ENCODE results near the gene STXBP5.

The STXBP5 gene

GRCh38 chr6:147204060-147204785 lies at the start of gene STXBP5:
Gene STXBP5 (plus strand): TSS chr6:147204417. CDS start chr6:147204533, 116 bp downstream.
- H3K27ac ChIP-seq (ENCODE audit: low read depth, low read length), result no peak within 1 kb of the TSS
- H3K36me3 ChIP-seq (ENCODE audit: control insufficient read depth, insufficient read depth, low read length), result no peaks in the 10 kb centered on the region
- peak within 1 kb of the TSS; percentile 77 for H3K9ac ChIP-seq (ENCODE audit: low read length)

GRCh38 chr6:147154454-147154853 lies 49.8 kb upstream of the STXBP5 start:
- Histone ChIP-seq H3K36me3 (ENCODE audit: control insufficient read depth, insufficient read depth, low read length) (no peaks in the 10 kb centered on the region), H3K27ac (ENCODE audit: low read depth, low read length) (no peak overlapping the region), H3K4me1 (ENCODE audit: control insufficient read depth, insufficient read depth, low read length) (no peaks in the 10 kb centered on the region), H3K4me3 (ENCODE audit: low read depth, low read length) (no peak overlapping the region), H3K9me3 (ENCODE audit: control insufficient read depth, insufficient read depth, low read depth, low read length) (no peaks in the 10 kb centered on the region), H3K27me3 (ENCODE audit: control insufficient read depth, insufficient read depth, low read length) (no peaks in the 10 kb centered on the region), H3K9ac (ENCODE audit: low read length) (no peak overlapping the region)

More at GRCh38 chr6:147204060-147204785, at the start of gene STXBP5:
- Histone ChIP-seq H3K27me3 (ENCODE audit: control insufficient read depth, insufficient read depth, low read length) (no peaks in the 10 kb centered on the region), H3K4me3 (ENCODE audit: low read depth, low read length) (peak within 1 kb of the TSS; percentile 80), H3K9me3 (ENCODE audit: control insufficient read depth, insufficient read depth, low read depth, low read length) (no peaks in the 10 kb centered on the region), H3K4me1 (ENCODE audit: control insufficient read depth, insufficient read depth, low read length) (peaks cover 12% of the 10 kb centered on the region; the same call in 1 of the 2 replicates)

GRCh38 chr6:147156218-147156617 lies 48.0 kb upstream of the STXBP5 start:
- H3K9ac ChIP-seq (ENCODE audit: low read length), result no peak overlapping the region
- H3K4me3 ChIP-seq (ENCODE audit: low read depth, low read length), result no peak overlapping the region
- no peak overlapping the region for H3K27ac ChIP-seq (ENCODE audit: low read depth, low read length)
- H3K36me3 ChIP-seq (ENCODE audit: control insufficient read depth, insufficient read depth, low read length), result no peaks in the 10 kb centered on the region
- H3K9me3 ChIP-seq (ENCODE audit: control insufficient read depth, insufficient read depth, low read depth, low read length), result no peaks in the 10 kb centered on the region
- no peaks in the 10 kb centered on the region for H3K27me3 ChIP-seq (ENCODE audit: control insufficient read depth, insufficient read depth, low read length)
- H3K4me1 ChIP-seq (ENCODE audit: control insufficient read depth, insufficient read depth, low read length), result no peaks in the 10 kb centered on the region

- Histone ChIP-seq H3K4me3 (ENCODE audit: low read depth, low read length) (no peak overlapping the region), H3K27ac (ENCODE audit: low read depth, low read length) (no peak overlapping the region), H3K36me3 (ENCODE audit: control insufficient read depth, insufficient read depth, low read length) (no peaks in the 10 kb centered on the region), H3K27me3 (ENCODE audit: control insufficient read depth, insufficient read depth, low read length) (no peaks in the 10 kb centered on the region), H3K9me3 (ENCODE audit: control insufficient read depth, insufficient read depth, low read depth, low read length) (no peaks in the 10 kb centered on the region), H3K9ac (ENCODE audit: low read length) (no peak overlapping the region), H3K4me1 (ENCODE audit: control insufficient read depth, insufficient read depth, low read length) (no peaks in the 10 kb centered on the region)
These were observed 47.3 kb upstream of the STXBP5 start for GRCh38 chr6:147156799-147157382.

- Histone ChIP-seq H3K27me3 (ENCODE audit: control insufficient read depth, insufficient read depth, low read length) (no peaks in the 10 kb centered on the region), H3K4me1 (ENCODE audit: control insufficient read depth, insufficient read depth, low read length) (no peaks in the 10 kb centered on the region), H3K4me3 (ENCODE audit: low read depth, low read length) (no peak overlapping the region), H3K9me3 (ENCODE audit: control insufficient read depth, insufficient read depth, low read depth, low read length) (no peaks in the 10 kb centered on the region), H3K27ac (ENCODE audit: low read depth, low read length) (no peak overlapping the region), H3K9ac (ENCODE audit: low read length) (no peak overlapping the region), H3K36me3 (ENCODE audit: control insufficient read depth, insufficient read depth, low read length) (no peaks in the 10 kb centered on the region)
These were observed 46.3 kb upstream of the STXBP5 start for GRCh38 chr6:147157930-147158329.

- Histone ChIP-seq H3K36me3 (ENCODE audit: control insufficient read depth, insufficient read depth, low read length) (no peaks in the 10 kb centered on the region), H3K27me3 (ENCODE audit: control insufficient read depth, insufficient read depth, low read length) (no peaks in the 10 kb centered on the region), H3K4me3 (ENCODE audit: low read depth, low read length) (no peak overlapping the region), H3K9ac (ENCODE audit: low read length) (no peak overlapping the region), H3K9me3 (ENCODE audit: control insufficient read depth, insufficient read depth, low read depth, low read length) (no peaks in the 10 kb centered on the region), H3K4me1 (ENCODE audit: control insufficient read depth, insufficient read depth, low read length) (no peaks in the 10 kb centered on the region), H3K27ac (ENCODE audit: low read depth, low read length) (no peak overlapping the region)
These were observed 45.3 kb upstream of the STXBP5 start for GRCh38 chr6:147158881-147159280.

- H3K27me3 ChIP-seq (ENCODE audit: control insufficient read depth, insufficient read depth, low read length), result no peaks in the 10 kb centered on the region
- no peaks in the 10 kb centered on the region for H3K4me1 ChIP-seq (ENCODE audit: control insufficient read depth, insufficient read depth, low read length)
- no peak overlapping the region for H3K4me3 ChIP-seq (ENCODE audit: low read depth, low read length)
- H3K27ac ChIP-seq (ENCODE audit: low read depth, low read length), result no peak overlapping the region
- H3K36me3 ChIP-seq (ENCODE audit: control insufficient read depth, insufficient read depth, low read length), result no peaks in the 10 kb centered on the region
- no peak overlapping the region for H3K9ac ChIP-seq (ENCODE audit: low read length)
- no peaks in the 10 kb centered on the region for H3K9me3 ChIP-seq (ENCODE audit: control insufficient read depth, insufficient read depth, low read depth, low read length)
These were observed 44.5 kb upstream of the STXBP5 start for GRCh38 chr6:147159536-147160374.

GRCh38 chr6:147160593-147160992 lies 43.6 kb upstream of the STXBP5 start:
- H3K4me1 ChIP-seq (ENCODE audit: control insufficient read depth, insufficient read depth, low read length), result no peaks in the 10 kb centered on the region
- no peak overlapping the region for H3K9ac ChIP-seq (ENCODE audit: low read length)
- H3K27ac ChIP-seq (ENCODE audit: low read depth, low read length), result no peak overlapping the region

GRCh38 chr6:147161253-147161973 lies 42.8 kb upstream of the STXBP5 start:
- Histone ChIP-seq H3K4me3 (ENCODE audit: low read depth, low read length) (no peak overlapping the region), H3K27me3 (ENCODE audit: control insufficient read depth, insufficient read depth, low read length) (no peaks in the 10 kb centered on the region), H3K4me1 (ENCODE audit: control insufficient read depth, insufficient read depth, low read length) (no peaks in the 10 kb centered on the region), H3K36me3 (ENCODE audit: control insufficient read depth, insufficient read depth, low read length) (no peaks in the 10 kb centered on the region), H3K27ac (ENCODE audit: low read depth, low read length) (no peak overlapping the region), H3K9ac (ENCODE audit: low read length) (no peak overlapping the region), H3K9me3 (ENCODE audit: control insufficient read depth, insufficient read depth, low read depth, low read length) (no peaks in the 10 kb centered on the region)

More at GRCh38 chr6:147160593-147160992, 43.6 kb upstream of the STXBP5 start:
- H3K36me3 ChIP-seq (ENCODE audit: control insufficient read depth, insufficient read depth, low read length), result no peaks in the 10 kb centered on the region
- no peak overlapping the region for H3K4me3 ChIP-seq (ENCODE audit: low read depth, low read length)
- no peaks in the 10 kb centered on the region for H3K9me3 ChIP-seq (ENCODE audit: control insufficient read depth, insufficient read depth, low read depth, low read length)
- no peaks in the 10 kb centered on the region for H3K27me3 ChIP-seq (ENCODE audit: control insufficient read depth, insufficient read depth, low read length)

- Histone ChIP-seq H3K9me3 (ENCODE audit: control insufficient read depth, insufficient read depth, low read depth, low read length) (no peaks in the 10 kb centered on the region), H3K36me3 (ENCODE audit: control insufficient read depth, insufficient read depth, low read length) (no peaks in the 10 kb centered on the region), H3K4me3 (ENCODE audit: low read depth, low read length) (no peak overlapping the region), H3K4me1 (ENCODE audit: control insufficient read depth, insufficient read depth, low read length) (no peaks in the 10 kb centered on the region), H3K27ac (ENCODE audit: low read depth, low read length) (no peak overlapping the region), H3K27me3 (ENCODE audit: control insufficient read depth, insufficient read depth, low read length) (no peaks in the 10 kb centered on the region), H3K9ac (ENCODE audit: low read length) (no peak overlapping the region)
These were observed 42.2 kb upstream of the STXBP5 start for GRCh38 chr6:147161974-147162495.
